Measurements from ENCODE around the gene MTHFD2L. TPM values are rescaled to one million over a fixed set of nuclear protein-coding genes. Genes with fewer than 3 reads are reported as not detected.

MTHFD2L gene
- total RNA-seq, 1 experiment from 2014 or later: 34.0 TPM

DNA sequence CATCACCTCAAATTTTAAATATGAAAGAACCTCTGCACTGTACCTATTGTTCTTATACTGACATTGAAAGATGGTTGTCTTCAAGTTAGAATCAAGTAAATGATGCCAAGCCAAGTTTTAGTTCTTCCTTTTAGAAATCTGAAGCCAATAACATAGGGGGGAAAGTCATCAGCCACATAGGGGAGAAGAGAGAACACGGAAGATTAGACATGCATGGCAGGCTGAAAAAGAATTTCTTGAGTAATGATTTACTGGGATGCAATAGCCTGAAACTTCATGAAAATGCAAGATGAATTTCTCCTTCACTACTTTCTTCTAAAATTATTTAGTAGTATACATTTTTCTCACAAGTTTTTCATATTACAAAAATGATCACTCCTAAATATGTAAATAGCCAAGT is 136.8 kb downstream of the MTHFD2L start:
- H3K4me2 ChIP-seq (ENCODE audit: low read length): no peak overlapping the region
- H2AFZ ChIP-seq (ENCODE audit: low read length): no peak overlapping the region
- no peaks in the 10 kb centered on the region for H3K9me2 ChIP-seq (replicated peaks; ENCODE audit: low read length)
- BruUV-seq (replicated peaks): no TSS peak
- no peaks in the 10 kb centered on the region for H4K20me1 ChIP-seq (ENCODE audit: low read length)
- no peak for DNase-seq
- ChIA-PET CTCF (no interaction called here), POLR2A (ENCODE audit: unreplicated experiment) (no interaction called here)
- intact Hi-C loops (cut with micrococcal nuclease): no loop called here
- H3K27ac ChIP-seq (ENCODE audit: low read length): no peak overlapping the region
- 0 out of 2 replicates have a peak, but pooled peaks cover 5% of the 10 kb centered on the region for H3K36me3 ChIP-seq (ENCODE audit: low read depth, low read length)
- TF ChIP-seq EZH2 (IDR thresholded peaks at IDR 0.05; ENCODE audit: low read length, unreplicated experiment) (no peak), EZH2phosphoT487 (IDR thresholded peaks at IDR 0.05; ENCODE audit: borderline replicate concordance, low read length) (no peak)
- TF ChIP-seq, protein P1, sequence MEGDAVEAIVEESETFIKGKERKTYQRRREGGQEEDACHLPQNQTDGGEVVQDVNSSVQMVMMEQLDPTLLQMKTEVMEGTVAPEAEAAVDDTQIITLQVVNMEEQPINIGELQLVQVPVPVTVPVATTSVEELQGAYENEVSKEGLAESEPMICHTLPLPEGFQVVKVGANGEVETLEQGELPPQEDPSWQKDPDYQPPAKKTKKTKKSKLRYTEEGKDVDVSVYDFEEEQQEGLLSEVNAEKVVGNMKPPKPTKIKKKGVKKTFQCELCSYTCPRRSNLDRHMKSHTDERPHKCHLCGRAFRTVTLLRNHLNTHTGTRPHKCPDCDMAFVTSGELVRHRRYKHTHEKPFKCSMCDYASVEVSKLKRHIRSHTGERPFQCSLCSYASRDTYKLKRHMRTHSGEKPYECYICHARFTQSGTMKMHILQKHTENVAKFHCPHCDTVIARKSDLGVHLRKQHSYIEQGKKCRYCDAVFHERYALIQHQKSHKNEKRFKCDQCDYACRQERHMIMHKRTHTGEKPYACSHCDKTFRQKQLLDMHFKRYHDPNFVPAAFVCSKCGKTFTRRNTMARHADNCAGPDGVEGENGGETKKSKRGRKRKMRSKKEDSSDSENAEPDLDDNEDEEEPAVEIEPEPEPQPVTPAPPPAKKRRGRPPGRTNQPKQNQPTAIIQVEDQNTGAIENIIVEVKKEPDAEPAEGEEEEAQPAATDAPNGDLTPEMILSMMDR (conservative IDR thresholded peaks at IDR 0.05; ENCODE audit: low read depth, low read length): no peak
- H3K9me3 ChIP-seq (ENCODE audit: low read length): no peaks in the 10 kb centered on the region
- H3K79me2 ChIP-seq (ENCODE audit: low read length): no peaks in the 10 kb centered on the region
- peaks cover 25% of the 10 kb centered on the region for H3K4me1 ChIP-seq (ENCODE audit: insufficient read depth, low read length)
- peaks cover 7% of the 10 kb centered on the region for H3F3A ChIP-seq (ENCODE audit: low read length, unreplicated experiment)
- no peak overlapping the region for H3K4me3 ChIP-seq (ENCODE audit: low read length)
- no peak for ATAC-seq
- H3K9ac ChIP-seq (ENCODE audit: low read length): no peak overlapping the region
- no peaks in the 10 kb centered on the region for H3K27me3 ChIP-seq (ENCODE audit: low read length)

DNA sequence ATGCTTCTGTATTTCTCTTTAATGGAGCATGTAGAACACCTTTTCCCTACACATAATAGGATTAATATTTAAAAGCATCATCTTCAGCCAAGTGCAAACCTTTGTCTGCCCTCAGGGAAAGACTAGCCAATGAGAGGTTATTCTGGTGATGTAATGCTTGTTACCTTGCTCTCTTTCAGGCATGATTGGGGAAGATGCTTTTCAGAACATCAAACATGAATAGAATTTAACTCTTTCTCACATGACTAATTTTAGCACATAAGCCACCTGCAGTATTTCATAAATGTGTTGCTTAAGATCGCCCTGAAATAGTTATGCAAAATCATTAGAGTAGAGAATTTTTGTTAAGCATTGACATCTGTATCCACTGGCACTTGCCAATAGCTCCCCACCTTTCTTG is 139.6 kb downstream of the MTHFD2L start:
- no peaks in the 10 kb centered on the region for H3F3A ChIP-seq (ENCODE audit: low read length, unreplicated experiment)
- 0 out of 2 replicates have a peak, but pooled peaks cover 5% of the 10 kb centered on the region for H3K36me3 ChIP-seq (ENCODE audit: low read depth, low read length)
- TF ChIP-seq EZH2phosphoT487 (IDR thresholded peaks at IDR 0.05; ENCODE audit: borderline replicate concordance, low read length) (no peak), EZH2 (IDR thresholded peaks at IDR 0.05; ENCODE audit: low read length, unreplicated experiment) (no peak)
- TF ChIP-seq, protein P1 (conservative IDR thresholded peaks at IDR 0.05; ENCODE audit: low read depth, low read length): no peak
- ChIA-PET POLR2A (ENCODE audit: unreplicated experiment) (no interaction called here), CTCF (no interaction called here)
- no peaks in the 10 kb centered on the region for H3K27me3 ChIP-seq (ENCODE audit: low read length)
- intact Hi-C loops (cut with micrococcal nuclease): no loop called here
- H3K4me3 ChIP-seq (ENCODE audit: low read length): no peak overlapping the region
- no peaks in the 10 kb centered on the region for H3K79me2 ChIP-seq (ENCODE audit: low read length)
- H3K9me2 ChIP-seq (replicated peaks; ENCODE audit: low read length): no peaks in the 10 kb centered on the region
- peaks cover 11% of the 10 kb centered on the region for H3K4me1 ChIP-seq (ENCODE audit: insufficient read depth, low read length)
- H3K27ac ChIP-seq (ENCODE audit: low read length): no peak overlapping the region
- no peak for DNase-seq
- no peak for ATAC-seq
- H3K9ac ChIP-seq (ENCODE audit: low read length): no peak overlapping the region
- H3K4me2 ChIP-seq (ENCODE audit: low read length): no peak overlapping the region
- BruUV-seq (replicated peaks): no TSS peak
- no peaks in the 10 kb centered on the region for H3K9me3 ChIP-seq (ENCODE audit: low read length)
- H2AFZ ChIP-seq (ENCODE audit: low read length): no peak overlapping the region
- H4K20me1 ChIP-seq (ENCODE audit: low read length): no peaks in the 10 kb centered on the region

DNA sequence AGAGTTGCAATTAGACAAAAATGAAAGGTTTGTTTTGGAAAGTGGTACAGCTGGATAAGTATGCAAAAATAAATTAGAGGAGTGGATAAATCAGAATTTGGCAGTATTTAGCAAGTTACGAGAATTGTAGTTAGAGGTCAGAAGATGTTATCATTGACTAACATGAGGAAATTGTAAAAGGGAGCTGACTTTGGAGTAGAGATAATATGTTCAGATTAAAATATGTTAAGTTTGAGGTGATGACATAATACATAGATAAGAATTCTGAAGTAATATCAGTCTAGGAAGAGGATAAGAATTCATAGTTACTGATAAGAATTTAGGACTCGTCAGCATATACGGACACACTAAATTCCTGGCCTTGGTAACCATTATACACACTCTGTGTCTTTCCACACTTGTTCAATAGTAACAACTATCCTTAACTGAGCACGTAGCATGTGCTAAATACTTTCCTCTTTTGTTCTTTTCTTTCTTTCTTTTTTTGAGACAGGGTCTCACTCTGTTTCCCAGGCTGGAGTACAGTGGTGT is 146.2 kb downstream of the MTHFD2L start:
- no peak overlapping the region for H2AFZ ChIP-seq (ENCODE audit: low read length)

More for the DNA sequence above, 146.2 kb downstream of the MTHFD2L start:
- BruUV-seq (replicated peaks): no TSS peak
- no peaks in the 10 kb centered on the region for H3K27me3 ChIP-seq (ENCODE audit: low read length)
- H3K4me2 ChIP-seq (ENCODE audit: low read length): no peak overlapping the region
- intact Hi-C loops (cut with micrococcal nuclease): no loop called here
- H3K9me2 ChIP-seq (replicated peaks; ENCODE audit: low read length): no peaks in the 10 kb centered on the region
- no peaks in the 10 kb centered on the region for H3K9me3 ChIP-seq (ENCODE audit: low read length)
- H3K4me3 ChIP-seq (ENCODE audit: low read length): no peak overlapping the region
- H3K36me3 ChIP-seq (ENCODE audit: low read depth, low read length): no peaks in the 10 kb centered on the region
- H3K27ac ChIP-seq (ENCODE audit: low read length): no peak overlapping the region
- TF ChIP-seq EZH2 (IDR thresholded peaks at IDR 0.05; ENCODE audit: low read length, unreplicated experiment): no peak
- TF ChIP-seq EZH2phosphoT487 (IDR thresholded peaks at IDR 0.05; ENCODE audit: borderline replicate concordance, low read length): no peak
- TF ChIP-seq, protein P1 (conservative IDR thresholded peaks at IDR 0.05; ENCODE audit: low read depth, low read length): no peak
- no peaks in the 10 kb centered on the region for H4K20me1 ChIP-seq (ENCODE audit: low read length)
- POLR2A ChIA-PET (ENCODE audit: unreplicated experiment): no interaction called here
- H3K79me2 ChIP-seq (ENCODE audit: low read length): peaks cover 5% of the 10 kb centered on the region
- peaks cover 15% of the 10 kb centered on the region for H3F3A ChIP-seq (ENCODE audit: low read length, unreplicated experiment)
- H3K4me1 ChIP-seq (ENCODE audit: insufficient read depth, low read length): peaks cover 18% of the 10 kb centered on the region
- H3K9ac ChIP-seq (ENCODE audit: low read length): no peak overlapping the region
- CTCF ChIA-PET: no interaction called here
- DNase-seq: no peak
- no peak for ATAC-seq

Measured in PC-3 (cell line).